Nephron (organoid): ENCODE results near the gene FGGY.

ENCODE experiments used
- H3K27ac Mint-ChIP-seq, 3 experiments: 2 replicates each; pipeline ENCODE4 v1.8.0; 2020; ENCODE audit warnings: mixed read lengths in 3 of 3, mild to moderate bottlenecking in 2 of 3, moderate library complexity in 1 of 3
- H3K27me3 Mint-ChIP-seq: 2 replicates; pipeline ENCODE4 v1.8.0; 2021; ENCODE audit warnings: low read depth, mild to moderate bottlenecking, moderate library complexity, mixed read lengths
- H3K36me3 Mint-ChIP-seq: 2 replicates; pipeline ENCODE4 v1.8.0; 2020; ENCODE audit warnings: low read depth, mixed read lengths
- H3K4me1 Mint-ChIP-seq: 2 replicates; pipeline ENCODE4 v1.8.0; 2020; ENCODE audit warnings: mixed read lengths
- H3K4me3 Mint-ChIP-seq, 3 experiments: 2 replicates each; pipeline ENCODE4 v1.8.0; 2020; ENCODE audit warnings: mild to moderate bottlenecking in 3 of 3, mixed read lengths in 3 of 3, moderate library complexity in 2 of 3
- H3K9me3 Mint-ChIP-seq: 2 replicates; pipeline ENCODE4 v1.8.0; 2020; ENCODE audit warnings: mixed read lengths
- CTCF ChIP-seq, 3 experiments: fragments of 200-600 bp; sonication (generic); IDR thresholded peaks; one replicate each; pipeline ENCODE4 v1.5.0; 2021; ENCODE audit warnings: antibody characterized with exemption in 3 of 3; ENCODE audit not compliant: unreplicated experiment in 3 of 3

The FGGY gene

GRCh38 chr1:59292562-59292961 lies 4.3 kb upstream of the FGGY start:
- no peak for TF ChIP-seq CTCF (IDR thresholded peaks at IDR 0.05; ENCODE audit: unreplicated experiment in 3 of 3)
- Mint-ChIP-seq H3K4me1 (peaks cover 23% of the 10 kb centered on the region), H3K27ac (no peak overlapping the region), H3K4me3 (no peak overlapping the region), H3K36me3 (no peaks in the 10 kb centered on the region), H3K9me3 (peaks cover 3% of the 10 kb centered on the region), H3K27me3 (no peaks in the 10 kb centered on the region)

- H3K4me3 Mint-ChIP-seq: peak overlapping the region in 1 of 3 experiments; percentile 15
- TF ChIP-seq CTCF (IDR thresholded peaks at IDR 0.05; ENCODE audit: unreplicated experiment in 3 of 3): no peak
- H3K27me3 Mint-ChIP-seq: no peaks in the 10 kb centered on the region
Observed at GRCh38 chr1:59293206-59293605, 3.7 kb upstream of the FGGY start.

GRCh38 chr1:59293849-59294248 lies 3.0 kb upstream of the FGGY start:
- Mint-ChIP-seq H3K9me3 (no peaks in the 10 kb centered on the region), H3K36me3 (no peaks in the 10 kb centered on the region), H3K4me3 (peak overlapping the region in 1 of 3 experiments; percentile 15), H3K4me1 (peaks cover 34% of the 10 kb centered on the region), H3K27me3 (no peaks in the 10 kb centered on the region), H3K27ac (no peak overlapping the region)
- TF ChIP-seq CTCF (IDR thresholded peaks at IDR 0.05; ENCODE audit: unreplicated experiment in 3 of 3): no peak

More at GRCh38 chr1:59293206-59293605, 3.7 kb upstream of the FGGY start:
- H3K27ac Mint-ChIP-seq: no peak overlapping the region
- no peaks in the 10 kb centered on the region for H3K36me3 Mint-ChIP-seq
- H3K4me1 Mint-ChIP-seq: peaks cover 29% of the 10 kb centered on the region
- H3K9me3 Mint-ChIP-seq: no peaks in the 10 kb centered on the region

GRCh38 chr1:59294423-59294822 lies 2.5 kb upstream of the FGGY start:
- no peaks in the 10 kb centered on the region for H3K36me3 Mint-ChIP-seq

GRCh38 chr1:59295618-59296017 lies 1.3 kb upstream of the FGGY start:
- H3K4me3 Mint-ChIP-seq: peak overlapping the region; percentile 83 to 89 (median 83)
- H3K27ac Mint-ChIP-seq: peak overlapping the region; percentile 87 to 95 (median 93)
- H3K27me3 Mint-ChIP-seq: no peaks in the 10 kb centered on the region
- TF ChIP-seq CTCF (IDR thresholded peaks at IDR 0.05; ENCODE audit: unreplicated experiment in 3 of 3): no peak
- H3K9me3 Mint-ChIP-seq: peaks cover 3% of the 10 kb centered on the region
- H3K4me1 Mint-ChIP-seq: peaks cover 34% of the 10 kb centered on the region
- H3K36me3 Mint-ChIP-seq: peaks cover under 1% of the 10 kb centered on the region

More at GRCh38 chr1:59294423-59294822, 2.5 kb upstream of the FGGY start:
- H3K9me3 Mint-ChIP-seq: no peaks in the 10 kb centered on the region
- H3K27ac Mint-ChIP-seq: peak overlapping the region in 1 of 3 experiments; percentile 95
- H3K4me1 Mint-ChIP-seq: peaks cover 39% of the 10 kb centered on the region
- no peaks in the 10 kb centered on the region for H3K27me3 Mint-ChIP-seq
- no peak overlapping the region for H3K4me3 Mint-ChIP-seq
- TF ChIP-seq CTCF (IDR thresholded peaks at IDR 0.05; ENCODE audit: unreplicated experiment in 3 of 3): no peak

GRCh38 chr1:59298026-59298583 lies 1.2 kb downstream of the FGGY start:
- H3K4me1 Mint-ChIP-seq: peaks cover 29% of the 10 kb centered on the region

More at GRCh38 chr1:59298026-59298583, 1.2 kb downstream of the FGGY start:
- peaks cover 16% of the 10 kb centered on the region for H3K36me3 Mint-ChIP-seq
- no peak for TF ChIP-seq CTCF (IDR thresholded peaks at IDR 0.05; ENCODE audit: unreplicated experiment in 3 of 3)
- H3K27ac Mint-ChIP-seq: peak overlapping the region; percentile 93 to 97 (median 95)
- H3K4me3 Mint-ChIP-seq: peak overlapping the region; percentile 89 to 94 (median 92)
- no peaks in the 10 kb centered on the region for H3K27me3 Mint-ChIP-seq
- H3K9me3 Mint-ChIP-seq: peaks cover 11% of the 10 kb centered on the region
